Measurements from ENCODE around the gene OR2AJ1.

The OR2AJ1 gene

DNA sequence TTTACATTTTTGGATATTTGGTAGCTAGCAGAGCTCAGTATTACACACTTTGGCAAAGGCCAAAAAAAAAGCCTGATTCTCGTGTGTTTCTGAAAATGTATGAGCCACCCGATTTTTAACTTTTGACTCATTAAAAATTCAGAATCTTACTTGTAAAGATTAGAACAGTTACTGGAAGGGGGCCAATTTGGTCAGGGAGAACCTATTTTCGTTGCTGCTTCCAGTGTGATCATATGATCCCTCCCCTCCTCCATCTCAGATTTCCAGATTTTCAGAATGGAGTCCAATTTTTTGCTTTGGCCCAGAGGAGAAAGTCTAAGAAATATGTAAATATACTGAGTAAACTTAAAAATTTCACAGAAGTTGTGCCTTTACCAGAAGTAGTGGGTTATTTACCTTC is 37.1 kb downstream of the OR2AJ1 start:
- DNase-seq (ENCODE audit: low read depth in 2 of 2, low spot score in 1 of 2): no peak

DNA sequence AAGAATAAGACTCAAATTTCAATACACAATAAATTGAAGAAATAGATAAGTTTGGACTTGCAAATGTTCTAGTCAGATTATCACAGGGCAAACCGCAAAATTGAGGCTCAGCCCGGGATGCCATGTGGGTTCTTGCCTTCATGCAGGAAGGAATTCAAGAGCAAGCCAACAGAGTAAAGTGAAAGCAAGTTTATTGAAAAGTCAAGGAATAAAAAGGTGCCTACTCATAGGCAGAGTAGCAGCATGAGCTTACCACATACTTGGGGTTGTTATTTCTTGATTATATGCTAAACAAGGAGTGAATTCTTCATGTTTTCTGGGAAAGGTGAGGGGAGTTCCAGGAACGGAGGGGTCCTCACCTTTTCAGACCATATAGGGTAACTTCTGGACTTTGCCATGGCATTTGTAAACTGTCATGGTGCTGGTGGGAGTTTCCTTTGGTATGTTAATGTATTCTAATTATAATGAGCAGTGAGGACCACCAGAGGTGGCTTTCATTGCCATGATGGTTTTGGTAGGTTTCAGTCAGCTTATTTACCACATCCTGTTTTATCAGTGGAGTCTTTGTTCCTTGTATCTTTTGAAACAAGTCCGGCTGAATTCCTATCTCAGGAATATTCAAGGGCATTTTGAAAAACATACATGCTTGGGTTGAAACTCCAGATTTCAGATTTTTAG is 38.4 kb downstream of the OR2AJ1 start:
- no peak for DNase-seq (ENCODE audit: low read depth in 2 of 2, low spot score in 1 of 2)

DNA sequence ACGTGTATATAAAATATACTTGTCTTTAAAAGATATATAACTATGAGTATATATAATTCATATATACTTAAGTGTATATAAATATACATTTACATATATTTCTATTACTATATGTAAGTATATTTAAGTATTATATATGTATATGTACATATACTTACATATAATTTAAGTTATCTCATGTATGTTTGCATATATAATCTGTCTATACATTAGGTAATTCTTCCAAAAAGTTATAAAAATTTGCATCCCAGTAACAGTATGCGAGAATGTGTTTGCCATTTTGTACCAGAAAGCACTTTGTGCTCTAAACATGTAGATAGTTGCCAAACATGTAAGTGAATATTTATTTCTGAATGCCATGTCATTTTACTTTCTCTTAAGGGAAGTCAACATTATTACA is 40.2 kb downstream of the OR2AJ1 start, which contains the start of gene OR2AK2:
OR2AK2 (plus strand) TSS at position 301 of the 400 bp plus-strand sequence. CDS start 144 bp downstream, outside the sequence.
- DNase-seq (ENCODE audit: low read depth in 2 of 2, low spot score in 1 of 2): no peak

DNA sequence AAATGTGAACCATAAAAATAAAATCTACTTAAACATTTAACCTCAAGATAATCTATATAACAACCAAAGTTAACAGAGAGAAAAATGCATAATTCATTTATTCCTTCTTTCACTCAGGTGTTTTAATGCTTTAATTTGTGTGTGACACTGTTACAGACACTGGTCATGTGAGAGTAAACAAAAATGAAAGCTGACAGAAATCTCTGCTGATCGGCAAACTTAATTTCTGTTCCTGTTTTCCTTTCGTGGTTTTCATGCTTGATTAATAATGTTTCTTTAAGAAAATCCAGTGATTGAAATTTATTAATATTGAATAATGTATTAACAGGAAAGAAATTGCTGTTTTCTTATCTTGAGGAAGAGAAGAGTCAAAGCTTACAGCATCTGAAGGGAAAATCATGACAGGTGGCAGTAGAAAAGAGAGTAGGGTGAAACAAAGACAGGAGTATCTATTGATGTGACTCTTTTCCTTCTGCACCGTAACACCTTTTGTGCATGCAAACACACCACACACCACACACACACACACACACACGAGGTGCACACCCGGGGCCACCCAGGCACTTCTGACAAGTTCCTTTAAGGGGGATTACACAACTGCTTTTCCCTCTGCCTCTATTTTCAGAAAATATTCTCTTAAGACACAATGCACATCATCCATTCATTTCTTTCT is 42.0 kb downstream of the OR2AJ1 start:
- no peak for DNase-seq (ENCODE audit: low read depth in 2 of 2, low spot score in 1 of 2)

Data from stimulated activated CD8-positive, alpha-beta memory T cell treated with anti-CD3 and anti-CD28 coated beads, Interleukin-4, amount 100 ng/mL, for 1 hour (primary cell).